Heart right ventricle (tissue), 16 donors: ENCODE measurements around the gene POU3F4. TPM values are rescaled to one million over a fixed set of nuclear protein-coding genes. Genes with fewer than 3 reads are reported as not detected.
A peak's percentile ranks its signal among the peaks of the same experiment; 100 is the strongest.

ENCODE experiments used
- ATAC-seq, 8 donors: fragments of 200-7000 bp; cut with Tn5 transposase; one replicate each; pipeline ENCODE4 v1.9.1; 2020; ENCODE audit warnings: mild to moderate bottlenecking in 8 of 8, moderate library complexity in 8 of 8, moderate number of reproducible peaks in 1 of 8
- DNase-seq, 2 donors: peaks; one replicate each; pipeline ENCODE4 v3.0.0-alpha.2; 2020
- H3K27ac ChIP-seq, 10 donors: fragments of 200-600 bp; sonication (generic) in 2 of 10; one replicate each; pipeline versions ENCODE4 v1.5.0 to v1.8.0; 2020 to 2022; ENCODE audit warnings: mild to moderate bottlenecking in 3 of 10
- H3K27me3 ChIP-seq, 7 donors: fragments of 200-600 bp; one replicate each; pipeline ENCODE4 v1.8.0; 2021 to 2022; ENCODE audit warnings: mild to moderate bottlenecking in 2 of 7
- H3K36me3 ChIP-seq, 9 donors: fragments of 200-600 bp; sonication (generic) in 1 of 9; one replicate each; pipeline versions ENCODE4 v1.5.0 to v1.8.0; 2020 to 2022; ENCODE audit warnings: mild to moderate bottlenecking in 2 of 9
- H3K4me1 ChIP-seq, 9 donors: fragments of 200-600 bp; sonication (generic) in 1 of 9; one replicate each; pipeline versions ENCODE4 v1.5.0 to v1.8.0; 2020 to 2022; ENCODE audit warnings: mild to moderate bottlenecking in 4 of 9
- H3K4me3 ChIP-seq, 10 donors: fragments of 200-600 bp; sonication (generic) in 2 of 10; one replicate each; pipeline versions ENCODE4 v1.5.0 to v1.8.0; 2020 to 2022; ENCODE audit warnings: mild to moderate bottlenecking in 7 of 10, moderate library complexity in 2 of 10
- H3K9me3 ChIP-seq, 11 donors: fragments of 200-600 bp in 10 of 11; sonication (generic) in 2 of 11; one replicate each; pipeline versions ENCODE4 v1.5.0 to v1.8.0; 2013 to 2022; ENCODE audit warnings: mild to moderate bottlenecking in 2 of 11, control low read depth in 1 of 11, moderate library complexity in 1 of 11
- WGBS, 2 donors: extraction: QIAGEN DNeasy Blood & Tissue Kit; methylation state at CpG; one replicate each; pipeline ENCODE4 v1.1.7; 2013; ENCODE audit warnings: inconsistent platforms in 1 of 2; 5-methylcytosine and 5-hydroxymethylcytosine counted together
- intact Hi-C, 10 donors: fragments of 100-400 bp; cut with DNase I; formaldehyde crosslinking; loops; one replicate each; pipeline versions ENCODE4 v1.11.1 to v1.14.2; 2022
- long read RNA-seq, 3 donors: library from polyadenylated mRNA; unstranded; transcript quantifications; one replicate each; pipeline ENCODE4 v2.0.0, GENCODE V29; 2020 to 2021
- polyA plus RNA-seq, 2 donors: library from polyadenylated mRNA; stranded (reverse); fragments of 200-250 nt; gene quantifications; one replicate each; pipeline ENCODE4 v1.2.3, GENCODE V29; 2013
- total RNA-seq, 10 donors: library from RNA; stranded (reverse); fragmentation: NEBNext Ultra II Directional in 3 of 10; extraction: Animal tissue kit (Norgen Biotek cat#: 25700) in 3 of 10; gene quantifications; one replicate each; pipeline versions ENCODE4 v1.2.1 to v1.2.4, GENCODE V29; 2021 to 2023
- TF ChIP-seq, protein P1 (sequence below), 9 donors: fragments of 200-600 bp; sonication (generic) in 2 of 9; IDR thresholded peaks; one replicate each; pipeline versions ENCODE4 v1.5.0 to v1.8.0; 2021 to 2022; ENCODE audit warnings: antibody characterized with exemption in 9 of 9, mild to moderate bottlenecking in 5 of 9, moderate library complexity in 1 of 9
- donor health status: Arrhythmogenic right ventricular cardiomyopathy.
- donor health status: ischemic (EF 13 %, LVEDD 7.1; RV severe dilation, severe dysfunction).
- donor health status: healthy with polysubstance abuse.
- donor health status: DM: no; HTN: yes; CAD: no.
- donor health status: DM: no; HTN: no; CAD: no.
- donor health status: ischemic (EF 25% LVEDD 6.9; RV normal size, moderate dysfunction).
- donor health status: ischemic (EF 25% LVEDD 5.7; RV mildly dilated, moderate dysfunction).
- donor health status: healthy.
- donor health status: DM: yes; HTN: yes; CAD: no.
- donor health status: Ischemic cardiomyopathy.
- donor health status: ischemic (EF 35%, LVEDD 5.7; RV mildly dilated, moderate dysfunction).
- donor health status: nonischemic (EF 11% LVEDD 7.7; RV severe dilation, severe dysfunction).
- donor health status: DM: yes; HTN: yes; CAD: no.
- donor health status: PGD.
- donor health status: ischemic (EF 29% LVEDD 5.4; RV normal size, mild dysfunction).
- donor health status: nonischemic (EF 23%, LVEDD 6.1; RV moderate dilation, normal function).

POU3F4 gene
- not detected for total RNA-seq
- not detected for polyA plus RNA-seq
- long read RNA-seq, donor 1: 0 reads
- long read RNA-seq, donor 2: 0 reads
- long read RNA-seq, donor 3: 0 reads

DNA sequence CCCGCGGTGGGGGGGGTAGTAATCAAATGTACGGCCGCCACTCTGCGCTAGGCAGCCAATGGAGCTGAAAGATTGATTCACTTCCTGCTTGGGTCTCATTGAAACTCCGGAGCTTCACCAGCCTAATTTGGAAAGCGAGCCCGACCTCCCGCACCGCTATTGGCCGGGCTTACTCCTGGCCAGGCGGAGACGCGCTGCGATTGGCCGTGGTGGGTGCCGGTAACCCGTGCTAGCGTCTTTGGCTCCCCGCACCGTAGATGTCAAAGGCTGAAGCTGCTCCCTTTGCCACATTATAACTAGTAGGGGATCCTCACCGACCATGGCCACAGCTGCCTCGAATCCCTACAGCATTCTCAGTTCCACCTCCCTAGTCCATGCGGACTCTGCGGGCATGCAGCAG lies at the start of gene POU3F4:
TSS of gene POU3F4 (plus strand) at position 285 of the 400 bp plus-strand sequence. CDS start at position 320, 35 bp downstream.
- H3K9me3 ChIP-seq: peaks cover 0 to 10% (median 0%) of the 10 kb centered on the region in 11 donors
- 1 to 3% methylated on average over 25 of the region's 25 CpGs for WGBS, 2 donors
- no peak within 1 kb of the TSS for H3K27ac ChIP-seq
- H3K36me3 ChIP-seq: no peaks in the 10 kb centered on the region
- intact Hi-C loops: no loop called here
- TF ChIP-seq, protein P1, sequence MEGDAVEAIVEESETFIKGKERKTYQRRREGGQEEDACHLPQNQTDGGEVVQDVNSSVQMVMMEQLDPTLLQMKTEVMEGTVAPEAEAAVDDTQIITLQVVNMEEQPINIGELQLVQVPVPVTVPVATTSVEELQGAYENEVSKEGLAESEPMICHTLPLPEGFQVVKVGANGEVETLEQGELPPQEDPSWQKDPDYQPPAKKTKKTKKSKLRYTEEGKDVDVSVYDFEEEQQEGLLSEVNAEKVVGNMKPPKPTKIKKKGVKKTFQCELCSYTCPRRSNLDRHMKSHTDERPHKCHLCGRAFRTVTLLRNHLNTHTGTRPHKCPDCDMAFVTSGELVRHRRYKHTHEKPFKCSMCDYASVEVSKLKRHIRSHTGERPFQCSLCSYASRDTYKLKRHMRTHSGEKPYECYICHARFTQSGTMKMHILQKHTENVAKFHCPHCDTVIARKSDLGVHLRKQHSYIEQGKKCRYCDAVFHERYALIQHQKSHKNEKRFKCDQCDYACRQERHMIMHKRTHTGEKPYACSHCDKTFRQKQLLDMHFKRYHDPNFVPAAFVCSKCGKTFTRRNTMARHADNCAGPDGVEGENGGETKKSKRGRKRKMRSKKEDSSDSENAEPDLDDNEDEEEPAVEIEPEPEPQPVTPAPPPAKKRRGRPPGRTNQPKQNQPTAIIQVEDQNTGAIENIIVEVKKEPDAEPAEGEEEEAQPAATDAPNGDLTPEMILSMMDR (IDR thresholded peaks at IDR 0.05): no peak
- peaks cover 0 to 3% (median 0%) of the 10 kb centered on the region in 9 donors for H3K4me1 ChIP-seq
- peaks cover 0 to 100% (median 57%) of the 10 kb centered on the region in 7 donors for H3K27me3 ChIP-seq
- DNase-seq: no peak
- H3K4me3 ChIP-seq: no peak within 1 kb of the TSS
- peak in 1 of 8 donors; percentile 33 for ATAC-seq

DNA sequence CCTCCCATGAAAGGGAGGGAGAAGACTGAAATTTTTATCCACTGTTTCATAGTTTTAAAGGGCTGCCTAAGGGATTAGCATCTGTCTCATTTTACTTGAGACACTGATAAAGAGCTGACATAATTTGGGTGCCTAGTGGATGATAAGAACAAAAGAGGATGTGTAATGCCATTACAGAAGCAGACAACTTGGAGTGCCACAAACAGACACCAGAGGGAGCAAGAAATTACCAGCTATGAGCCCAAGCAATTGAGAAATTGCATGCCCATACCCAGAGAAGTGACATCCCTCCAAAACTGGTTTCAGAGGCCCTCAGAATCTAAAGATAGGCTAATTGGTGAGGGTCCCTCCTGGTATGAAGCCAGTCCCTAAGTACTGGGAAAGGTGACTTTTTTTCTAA lies 38.5 kb upstream of the POU3F4 start:
- no peaks in the 10 kb centered on the region for H3K4me1 ChIP-seq
- TF ChIP-seq, protein P1 (IDR thresholded peaks at IDR 0.05): peak in 5 of 9 donors; percentile 9 to 46 (median 28)
- no peaks in the 10 kb centered on the region for H3K36me3 ChIP-seq
- no peak for DNase-seq
- H3K27me3 ChIP-seq: peaks cover 0 to 3% (median 0%) of the 10 kb centered on the region in 7 donors
- intact Hi-C loops: no loop called here
- no peak overlapping the region for H3K4me3 ChIP-seq
- peaks cover 0 to 10% (median 0%) of the 10 kb centered on the region in 11 donors for H3K9me3 ChIP-seq
- no peak for ATAC-seq
- H3K27ac ChIP-seq: no peak overlapping the region

DNA sequence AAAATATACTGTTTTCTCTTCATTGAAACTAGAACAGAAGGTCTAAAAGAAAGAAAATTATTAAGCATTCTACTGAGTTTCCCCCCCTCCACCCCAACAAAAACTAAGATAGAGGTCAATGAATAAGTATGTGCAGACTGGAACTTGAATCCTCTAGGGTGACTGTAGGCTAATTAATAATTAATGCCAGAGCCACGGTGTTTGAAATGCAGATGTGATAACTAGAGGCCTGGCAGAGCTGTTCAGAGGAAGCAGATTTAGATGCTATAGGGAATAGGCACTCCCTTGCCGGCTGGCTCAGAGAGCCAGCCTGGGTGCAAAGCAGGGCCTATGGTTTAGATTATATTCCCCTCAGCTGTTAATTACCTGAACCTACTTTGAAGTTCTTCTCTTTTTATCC lies 12.2 kb upstream of the POU3F4 start:
- ATAC-seq: no peak
- Histone ChIP-seq H3K4me1 (no peaks in the 10 kb centered on the region), H3K27me3 (peaks cover 0 to 19% (median 2%) of the 10 kb centered on the region in 7 donors), H3K4me3 (no peak overlapping the region), H3K9me3 (no peaks in the 10 kb centered on the region), H3K36me3 (no peaks in the 10 kb centered on the region), H3K27ac (no peak overlapping the region)
- 34 to 43% methylated on average over 2 of the region's 2 CpGs for WGBS, 2 donors
- TF ChIP-seq, protein P1 (IDR thresholded peaks at IDR 0.05): no peak
- intact Hi-C loops: no loop called here
- no peak for DNase-seq

DNA sequence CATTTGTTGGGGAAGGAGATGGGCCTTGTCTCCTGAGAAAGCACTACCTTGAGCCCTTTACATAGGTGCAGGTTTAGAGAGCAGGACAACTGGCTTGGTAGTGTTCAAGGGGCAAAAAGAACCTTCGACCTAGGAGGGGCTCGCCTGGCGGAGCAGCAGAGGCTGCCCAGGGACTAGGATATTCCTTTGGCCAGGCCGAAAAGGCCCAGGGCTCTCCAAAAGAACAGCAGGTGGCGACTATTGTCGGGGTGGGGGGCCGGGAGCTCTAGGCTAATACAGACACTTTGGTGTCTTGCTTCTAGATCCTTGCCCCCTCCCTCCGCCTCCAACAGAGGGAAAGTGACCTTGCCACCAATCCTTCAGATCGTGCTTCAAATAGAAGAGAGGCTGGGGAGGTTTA lies 7.1 kb upstream of the POU3F4 start:
- intact Hi-C loops: no loop called here
- H3K27ac ChIP-seq: no peak overlapping the region
- H3K36me3 ChIP-seq: no peaks in the 10 kb centered on the region
- DNase-seq (no peak), ATAC-seq (no peak)
- WGBS, 2 donors: 10 to 12% methylated on average over 9 of the region's 9 CpGs
- H3K4me3 ChIP-seq: no peak overlapping the region
- TF ChIP-seq, protein P1 (IDR thresholded peaks at IDR 0.05): no peak
- peaks cover 0 to 68% (median 13%) of the 10 kb centered on the region in 7 donors for H3K27me3 ChIP-seq
- no peaks in the 10 kb centered on the region for H3K4me1 ChIP-seq
- no peaks in the 10 kb centered on the region for H3K9me3 ChIP-seq
